Trophoblast cell (in vitro differentiated cells and primary cell): Measurements from ENCODE around the gene TEAD1.
A peak's percentile ranks its signal among the peaks of the same experiment; 100 is the strongest.

Experiments
- DNase-seq, 2 donors: peaks; one replicate each; pipeline ENCODE4 v3.0.0-alpha.2; 2016
- H2AFZ ChIP-seq: 2 replicates; pipeline ENCODE4 v1.6.1; 2013; ENCODE audit warnings: low read length, moderate library complexity, mild to moderate bottlenecking; ENCODE audit not compliant: insufficient read depth, poor library complexity
- H2AK5ac ChIP-seq: 2 replicates; pipeline ENCODE4 v1.6.1; 2013; ENCODE audit warnings: mild to moderate bottlenecking, low read length
- H2BK120ac ChIP-seq: 2 replicates; pipeline ENCODE4 v1.6.1; 2013; ENCODE audit warnings: low read length, mild to moderate bottlenecking, moderate library complexity; ENCODE audit not compliant: insufficient read depth, poor library complexity
- H2BK12ac ChIP-seq: 2 replicates; pipeline ENCODE4 v1.6.1; 2013; ENCODE audit warnings: mild to moderate bottlenecking, low read length, moderate library complexity
- H2BK5ac ChIP-seq: 2 replicates; pipeline ENCODE4 v1.6.1; 2013; ENCODE audit warnings: low read length, low read depth, moderate library complexity, mild to moderate bottlenecking; ENCODE audit not compliant: poor library complexity
- H3K14ac ChIP-seq: 2 replicates; pipeline ENCODE4 v1.6.1; 2013; ENCODE audit warnings: mild to moderate bottlenecking, low read length
- H3K18ac ChIP-seq: 2 replicates; pipeline ENCODE4 v1.6.1; 2013; ENCODE audit warnings: mild to moderate bottlenecking, low read length
- H3K23ac ChIP-seq: 2 replicates; pipeline ENCODE4 v1.6.1; 2013; ENCODE audit warnings: low read length
- H3K27ac ChIP-seq: 2 replicates; pipeline ENCODE4 v1.5.1; 2013; ENCODE audit warnings: low read depth, mild to moderate bottlenecking, inconsistent platforms, low read length, moderate library complexity
- H3K27me3 ChIP-seq: 2 replicates; pipeline ENCODE4 v1.6.1; 2013; ENCODE audit warnings: inconsistent platforms, mild to moderate bottlenecking, low read length, moderate library complexity; ENCODE audit not compliant: insufficient read depth
- H3K36me3 ChIP-seq, 2 experiments: 1 replicate in 1 of 2; 2 replicates in 1 of 2; pipeline ENCODE4 v1.6.1; 2013; ENCODE audit warnings: low read length in 2 of 2, mild to moderate bottlenecking in 2 of 2, moderate library complexity in 1 of 2; ENCODE audit not compliant: insufficient read depth in 2 of 2, control insufficient read depth in 1 of 2
- H3K4ac ChIP-seq: 2 replicates; pipeline ENCODE4 v1.6.1; 2013; ENCODE audit warnings: low read depth, mild to moderate bottlenecking, low read length, moderate library complexity
- H3K4me1 ChIP-seq, 2 experiments: 1 replicate in 1 of 2; 2 replicates in 1 of 2; pipeline ENCODE4 v1.6.1; 2013; ENCODE audit warnings: low read length in 2 of 2, mild to moderate bottlenecking in 2 of 2, moderate library complexity in 1 of 2; ENCODE audit not compliant: insufficient read depth in 2 of 2, control insufficient read depth in 1 of 2
- H3K4me2 ChIP-seq: 2 replicates; pipeline ENCODE4 v1.6.1; 2013; ENCODE audit warnings: inconsistent platforms, mild to moderate bottlenecking, low read length, moderate library complexity
- H3K4me3 ChIP-seq: 2 replicates; pipeline ENCODE4 v1.5.1; 2013; ENCODE audit warnings: mild to moderate bottlenecking, low read depth, low read length, inconsistent platforms
- H3K79me1 ChIP-seq: one replicate; pipeline ENCODE4 v1.6.1; 2013; ENCODE audit warnings: low read length
- H3K79me2 ChIP-seq: 2 replicates; pipeline ENCODE4 v1.6.1; 2013; ENCODE audit warnings: low read length, mild to moderate bottlenecking; ENCODE audit not compliant: control insufficient read depth, insufficient read depth, poor library complexity
- H3K9ac ChIP-seq: 2 replicates; pipeline ENCODE4 v1.6.1; 2013; ENCODE audit warnings: mild to moderate bottlenecking, low read length
- H3K9me3 ChIP-seq: 2 replicates; pipeline ENCODE4 v1.6.1; 2013; ENCODE audit warnings: low read depth, mild to moderate bottlenecking, control low read depth, inconsistent platforms, low read length; ENCODE audit not compliant: insufficient read depth
- H4K12ac ChIP-seq: 2 replicates; pipeline ENCODE4 v1.6.1; 2013; ENCODE audit warnings: low read depth, mild to moderate bottlenecking, low read length, moderate library complexity
- H4K8ac ChIP-seq: 2 replicates; pipeline ENCODE4 v1.6.1; 2013; ENCODE audit warnings: low read depth, mild to moderate bottlenecking, low read length, moderate library complexity
- H4K91ac ChIP-seq: one replicate; pipeline ENCODE4 v1.6.1; 2013; ENCODE audit warnings: low read depth, mild to moderate bottlenecking, low read length, moderate library complexity
- WGBS: extraction: QIAGEN DNeasy Blood & Tissue Kit; methylation state at CpG from one replicate; pipeline ENCODE4 v1.1.7; 2013; ENCODE audit warnings: missing lambda C conversion rate; ENCODE audit not compliant: insufficient read length, insufficient coverage; ENCODE audit errors: extremely low coverage; 5-methylcytosine and 5-hydroxymethylcytosine counted together

The TEAD1 gene

DNA sequence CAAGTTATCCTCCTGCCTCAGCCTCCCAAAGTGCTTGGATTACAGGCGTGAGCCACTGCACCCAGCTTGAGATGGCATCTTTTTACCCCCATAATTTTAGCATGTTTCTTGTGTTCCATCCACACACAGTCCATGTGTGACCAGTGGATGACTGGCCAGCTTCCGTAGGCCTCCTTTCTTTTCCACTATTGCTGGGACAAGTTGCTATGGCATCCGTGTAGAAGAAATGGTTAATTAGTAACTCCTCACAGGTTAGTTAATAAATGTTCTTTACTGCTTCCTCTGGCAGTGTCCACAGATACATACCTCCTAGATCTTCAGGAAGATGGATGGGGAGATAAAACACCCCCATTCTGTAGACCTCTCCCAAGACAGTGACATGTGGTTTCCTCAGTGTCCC lies 180.6 kb downstream of the TEAD1 start:
- no peak overlapping the region for H3K27ac ChIP-seq
- no peak overlapping the region for H4K12ac ChIP-seq
- no peak overlapping the region for H3K18ac ChIP-seq
- no peak overlapping the region for H3K4me2 ChIP-seq
- no peak overlapping the region for H4K8ac ChIP-seq
- H3K23ac ChIP-seq, result no peak overlapping the region
- H3K14ac ChIP-seq, result no peak overlapping the region
- no CpG with 5 or more reads among the region's 3 CpGs for WGBS
- no peak overlapping the region for H2BK5ac ChIP-seq
- H3K9me3 ChIP-seq, result no peaks in the 10 kb centered on the region
- H3K36me3 ChIP-seq, result peaks cover 0 to 9% of the 10 kb centered on the region in 2 experiments
- H2BK120ac ChIP-seq, result no peak overlapping the region
- H3K4ac ChIP-seq, result peak overlapping the region; percentile 30
- H2AFZ ChIP-seq, result no peak overlapping the region
- H4K91ac ChIP-seq, result no peak overlapping the region
- no peak overlapping the region for H2AK5ac ChIP-seq
- no peaks in the 10 kb centered on the region for H3K79me1 ChIP-seq
- no peak overlapping the region for H2BK12ac ChIP-seq
- DNase-seq, result no peak
- no peaks in the 10 kb centered on the region for H3K27me3 ChIP-seq
- H3K9ac ChIP-seq, result no peak overlapping the region
- peaks cover 7 to 11% of the 10 kb centered on the region in 2 experiments for H3K4me1 ChIP-seq
- H3K4me3 ChIP-seq, result no peak overlapping the region
- peaks cover 14% of the 10 kb centered on the region for H3K79me2 ChIP-seq

DNA sequence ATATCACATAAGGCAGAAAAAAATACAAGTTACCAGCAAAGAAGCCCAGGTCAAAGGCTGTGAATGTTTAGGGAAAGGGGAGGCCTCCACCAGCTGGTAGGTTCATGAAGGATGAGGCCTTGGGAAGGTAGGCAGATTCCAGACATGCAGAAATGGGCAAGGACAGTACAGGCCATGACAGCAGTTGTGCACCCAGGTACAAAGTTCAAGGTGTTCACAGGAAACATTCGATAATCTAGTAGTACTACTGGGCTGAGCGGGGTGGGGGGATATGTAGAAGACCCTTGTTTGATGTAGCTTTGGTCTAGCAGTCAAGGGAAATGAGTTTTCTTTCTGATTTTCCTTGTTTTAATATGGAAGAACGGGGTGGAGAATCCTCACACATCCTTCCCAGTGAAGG lies 182.1 kb downstream of the TEAD1 start:
- Histone ChIP-seq H2AFZ (no peak overlapping the region), H3K14ac (peak overlapping the region; percentile 44), H3K9ac (no peak overlapping the region), H3K18ac (peak overlapping the region; percentile 64), H3K9me3 (no peaks in the 10 kb centered on the region), H2AK5ac (no peak overlapping the region), H2BK120ac (no peak overlapping the region), H3K27ac (no peak overlapping the region), H3K79me1 (no peaks in the 10 kb centered on the region), H3K27me3 (no peaks in the 10 kb centered on the region), H3K4me3 (no peak overlapping the region), H4K12ac (no peak overlapping the region), H3K4me1 (peaks cover 7 to 9% of the 10 kb centered on the region in 2 experiments), H2BK5ac (no peak overlapping the region), H2BK12ac (no peak overlapping the region), H3K36me3 (peaks cover 0 to 9% of the 10 kb centered on the region in 2 experiments), H3K4me2 (no peak overlapping the region), H4K8ac (peak overlapping the region; percentile 44), H3K23ac (no peak overlapping the region), H3K4ac (peak overlapping the region; percentile 67), H4K91ac (no peak overlapping the region), H3K79me2 (peaks cover 14% of the 10 kb centered on the region)
- peak in 1 of 2 donors; percentile 8 for DNase-seq
- WGBS, result no CpG with 5 or more reads among the region's 3 CpGs

DNA sequence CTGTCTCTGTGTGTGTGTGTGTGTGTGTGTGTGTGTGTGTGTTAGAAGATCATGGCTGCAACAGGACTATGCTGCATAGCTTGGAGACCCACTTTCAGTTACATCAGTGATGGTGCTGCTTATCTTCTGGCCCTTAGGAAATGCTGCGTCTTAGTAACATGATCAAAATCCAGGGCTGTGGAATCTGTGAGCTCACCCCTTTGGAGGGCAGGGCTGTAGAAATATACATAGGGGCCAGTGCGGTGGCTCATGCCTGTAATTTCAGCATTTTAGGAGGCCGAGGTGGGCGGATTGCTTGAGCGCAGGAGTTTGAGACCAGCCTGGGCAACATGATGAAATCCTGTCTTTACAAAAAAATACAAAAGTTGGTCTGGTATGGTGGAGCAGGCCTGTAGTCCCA lies 183.4 kb downstream of the TEAD1 start:
- Histone ChIP-seq H3K36me3 (peaks cover 0 to 9% of the 10 kb centered on the region in 2 experiments), H2AFZ (no peak overlapping the region), H3K9me3 (no peaks in the 10 kb centered on the region), H3K4me2 (no peak overlapping the region), H3K14ac (no peak overlapping the region), H3K23ac (no peak overlapping the region), H3K4me3 (no peak overlapping the region), H2BK5ac (no peak overlapping the region), H4K8ac (no peak overlapping the region), H3K79me1 (no peaks in the 10 kb centered on the region), H3K4ac (peak overlapping the region; percentile 55), H4K12ac (no peak overlapping the region), H3K27me3 (no peaks in the 10 kb centered on the region), H2BK120ac (peak overlapping the region; percentile 46), H3K9ac (no peak overlapping the region), H2AK5ac (peak overlapping the region; percentile 23), H3K27ac (no peak overlapping the region), H2BK12ac (no peak overlapping the region), H4K91ac (no peak overlapping the region), H3K79me2 (peaks cover 12% of the 10 kb centered on the region), H3K18ac (peak overlapping the region; percentile 59), H3K4me1 (peaks cover 7 to 9% of the 10 kb centered on the region in 2 experiments)
- no CpG with 5 or more reads among the region's 5 CpGs for WGBS
- DNase-seq, result peak; percentile 89 to 95

DNA sequence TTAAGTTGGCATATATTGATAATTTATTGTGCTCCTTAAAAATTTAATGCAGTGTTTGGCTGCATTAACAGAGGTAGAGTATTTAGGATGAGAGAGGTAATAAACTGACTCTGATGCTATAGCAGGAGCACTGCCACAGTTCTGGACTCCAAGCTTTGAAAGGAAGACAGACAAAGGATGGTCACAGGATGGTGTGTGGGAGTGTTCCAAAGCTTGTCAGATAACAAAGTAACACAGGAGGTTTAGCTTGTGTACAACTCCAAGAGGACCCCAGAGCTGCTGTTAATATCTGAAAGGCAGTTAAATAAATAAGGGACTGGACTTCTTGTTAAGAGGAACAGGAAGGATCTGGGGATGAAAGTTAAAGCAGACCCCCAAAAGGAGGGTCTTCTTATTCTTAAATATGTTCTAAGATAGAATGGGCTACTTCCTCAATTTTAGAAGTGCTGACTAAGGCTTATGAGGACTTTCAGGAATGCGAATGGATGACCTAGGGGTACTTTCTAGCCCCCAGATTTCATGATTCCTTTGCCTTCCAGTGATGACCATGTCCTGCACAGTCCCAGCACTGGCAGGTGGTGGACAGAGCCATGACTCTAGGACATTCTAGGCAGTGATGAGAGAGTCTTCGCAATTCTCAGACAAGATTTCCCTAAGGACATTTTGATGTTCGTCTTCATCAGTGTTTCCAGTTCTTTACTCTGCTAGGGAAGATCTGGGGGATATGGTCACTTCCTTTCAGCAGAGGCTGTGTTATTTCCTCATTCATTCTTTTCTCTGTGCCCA lies 185.8 kb downstream of the TEAD1 start:
- no peaks in the 10 kb centered on the region for H3K9me3 ChIP-seq
- H4K91ac ChIP-seq, result no peak overlapping the region
- no peak for DNase-seq
- peaks cover 7% of the 10 kb centered on the region for H3K79me2 ChIP-seq
- H2AFZ ChIP-seq, result no peak overlapping the region
- WGBS, result no CpG with 5 or more reads among the region's 3 CpGs
- H3K23ac ChIP-seq, result no peak overlapping the region
- H3K14ac ChIP-seq, result no peak overlapping the region
- H3K27ac ChIP-seq, result no peak overlapping the region
- no peak overlapping the region for H3K4me2 ChIP-seq
- H3K36me3 ChIP-seq, result peaks cover 0 to 4% of the 10 kb centered on the region in 2 experiments
- H3K18ac ChIP-seq, result no peak overlapping the region
- no peak overlapping the region for H2AK5ac ChIP-seq
- no peak overlapping the region for H4K8ac ChIP-seq
- H3K4me3 ChIP-seq, result no peak overlapping the region
- H3K79me1 ChIP-seq, result no peaks in the 10 kb centered on the region
- H2BK12ac ChIP-seq, result no peak overlapping the region
- H3K4ac ChIP-seq, result no peak overlapping the region
- no peak overlapping the region for H2BK120ac ChIP-seq
- H3K27me3 ChIP-seq, result no peaks in the 10 kb centered on the region
- no peak overlapping the region for H4K12ac ChIP-seq
- H2BK5ac ChIP-seq, result no peak overlapping the region
- H3K4me1 ChIP-seq, result peaks cover 9 to 16% of the 10 kb centered on the region in 2 experiments
- H3K9ac ChIP-seq, result no peak overlapping the region
